Stimulated activated CD8-positive, alpha-beta memory T cell treated with anti-CD3 and anti-CD28 coated beads, Interleukin-15, amount 100 ng/mL, for 48 hours (primary cell): ENCODE results near the gene SLC7A5.
A peak's percentile ranks its signal among the peaks of the same experiment; 100 is the strongest.
"Not testable (repeated sequence)": the region's sequence is repeated elsewhere in the genome, so short reads cannot be mapped to it uniquely, and the experiment has no call there.

Source experiments
- DNase-seq, 2 donors: peaks; one replicate each; pipeline ENCODE4 v3.0.0-alpha.2; 2020; ENCODE audit warnings: low read depth in 2 of 2

SLC7A5 gene

DNA sequence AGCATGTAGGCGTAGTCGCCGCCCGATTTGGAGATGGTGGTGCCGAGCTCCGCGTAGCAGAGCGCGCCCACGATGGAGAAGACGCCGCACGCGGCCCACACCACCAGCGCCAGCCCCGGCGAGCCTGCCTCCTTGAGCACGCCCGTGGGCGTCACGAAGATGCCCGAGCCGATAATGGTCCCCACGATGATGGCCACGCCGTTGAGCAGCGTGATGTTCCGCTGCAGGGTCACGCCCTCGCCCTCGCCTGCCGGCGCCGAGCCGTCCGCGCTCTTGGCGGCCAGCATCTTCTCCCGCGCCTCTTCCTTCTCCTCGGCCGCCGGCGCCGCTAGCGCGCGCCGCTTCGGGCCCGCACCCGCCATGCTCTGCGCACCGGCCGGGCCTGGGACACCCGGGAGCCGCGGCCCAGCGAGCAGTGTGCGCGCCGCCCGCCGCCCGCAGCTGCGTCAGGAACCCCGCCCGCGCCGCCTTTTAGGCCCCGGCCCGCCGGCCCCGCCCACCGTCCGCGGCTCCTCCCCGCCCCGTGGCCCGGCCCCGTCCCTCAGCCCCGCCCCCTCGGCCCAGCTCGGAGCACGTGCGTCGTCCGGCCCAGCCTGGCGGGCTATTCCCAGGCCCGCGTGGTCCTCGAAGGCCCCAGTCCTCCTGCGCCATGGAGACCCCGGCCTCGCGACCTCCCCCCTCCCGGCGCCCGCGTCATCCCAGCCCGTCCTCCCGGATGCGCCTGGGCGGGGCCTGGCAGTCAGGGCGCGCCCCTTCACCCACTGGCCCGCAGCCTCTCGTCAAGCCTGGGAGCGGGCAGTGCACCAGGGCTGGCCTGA is at the start of gene SLC7A5:
SLC7A5 (minus strand) TSS at position 447 of the 818 bp plus-strand sequence; CDS start at position 362, 85 bp downstream.
- peak; percentile 84 to 85 for DNase-seq

DNA sequence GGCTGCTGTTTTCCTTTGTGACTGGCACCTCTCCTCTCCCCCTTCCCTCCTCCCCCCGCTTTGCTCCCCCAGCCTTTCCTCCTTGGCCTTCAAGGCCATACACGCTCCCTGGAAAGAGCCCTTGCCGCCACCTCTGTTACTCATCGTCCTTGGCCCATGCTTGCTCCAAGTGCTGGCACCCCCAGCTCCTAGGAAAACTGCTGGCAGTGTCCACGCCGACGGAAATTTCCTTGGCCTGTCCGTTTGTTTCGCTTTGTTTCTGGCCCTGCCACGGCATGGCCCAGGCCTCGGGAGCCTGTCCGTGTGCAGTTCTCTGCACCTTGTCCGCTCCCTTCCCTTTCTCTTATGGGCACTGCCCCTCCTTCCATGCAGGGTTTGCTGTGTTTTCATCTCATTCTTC is 49.0 kb upstream of the SLC7A5 start:
- no peak for DNase-seq

DNA sequence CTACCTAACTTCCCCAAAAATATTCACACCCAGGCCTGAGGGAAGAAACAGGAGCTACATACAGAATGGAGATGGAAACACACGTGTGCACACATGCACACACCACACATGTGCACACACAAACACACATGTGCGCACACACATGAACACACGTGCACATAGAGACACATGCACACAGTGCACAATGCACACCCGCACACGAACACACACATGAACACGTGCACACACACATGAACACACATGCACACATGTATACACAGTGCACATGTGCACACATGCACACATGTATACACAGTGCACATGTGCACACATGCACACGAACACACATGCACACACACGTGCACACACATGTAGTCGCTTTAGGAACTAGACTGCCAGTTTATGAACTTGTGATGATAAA is 48.2 kb upstream of the SLC7A5 start:
- no peak for DNase-seq

DNA sequence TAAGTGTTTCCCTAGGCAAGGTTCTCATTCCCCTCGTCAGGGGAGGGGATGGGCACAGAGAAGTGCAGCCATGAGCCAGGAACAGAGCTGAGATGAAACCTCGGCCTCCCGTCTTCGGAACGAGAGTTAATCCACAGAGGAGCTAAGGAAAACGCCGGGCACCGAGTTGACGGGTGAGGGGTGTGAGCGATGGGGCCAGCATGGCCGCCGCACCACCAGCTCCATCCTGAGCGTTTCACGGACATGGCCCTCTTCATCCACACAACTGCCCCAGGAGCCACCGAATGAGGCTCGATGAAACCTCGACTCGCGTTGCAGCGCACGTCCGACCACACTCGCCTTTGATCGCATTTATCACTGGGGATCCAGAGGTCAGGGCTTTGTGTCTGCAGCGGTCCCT is 45.5 kb upstream of the SLC7A5 start:
- no peak for DNase-seq

DNA sequence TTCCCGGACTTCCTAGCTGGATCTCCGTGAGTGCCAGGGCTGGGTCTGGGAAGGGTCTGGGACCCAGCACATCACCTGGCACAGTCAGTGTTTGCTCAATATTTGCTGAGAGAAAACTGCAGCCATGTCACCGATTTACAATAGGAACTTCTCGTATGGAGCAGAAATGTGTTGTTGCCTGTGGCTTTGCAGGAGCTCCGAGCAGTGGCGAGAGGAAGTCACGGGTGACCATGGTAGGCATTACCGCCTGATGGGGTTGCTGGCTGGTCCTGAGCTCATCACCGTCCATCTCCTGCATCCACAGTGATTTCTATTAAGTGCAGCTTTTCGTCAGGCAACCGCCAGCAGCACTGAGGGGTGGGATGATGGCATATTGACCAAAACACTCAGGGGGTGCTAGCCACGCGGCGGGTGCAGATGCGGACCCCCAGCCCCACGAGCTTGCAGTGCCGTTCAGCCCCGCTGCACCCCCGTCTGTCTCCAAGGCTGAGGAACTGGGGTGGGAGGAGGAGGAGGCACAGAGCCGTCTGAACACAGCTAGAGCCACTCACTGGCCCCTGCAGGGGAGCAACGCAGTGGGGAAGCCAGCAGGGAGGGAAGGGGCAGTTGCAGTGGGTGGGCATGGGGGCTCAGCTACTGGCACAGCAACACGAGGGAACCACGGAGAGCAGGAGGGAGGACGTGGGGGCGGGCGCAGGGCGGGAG is 44.9 kb upstream of the SLC7A5 start:
- not testable (repeated sequence) for DNase-seq

DNA sequence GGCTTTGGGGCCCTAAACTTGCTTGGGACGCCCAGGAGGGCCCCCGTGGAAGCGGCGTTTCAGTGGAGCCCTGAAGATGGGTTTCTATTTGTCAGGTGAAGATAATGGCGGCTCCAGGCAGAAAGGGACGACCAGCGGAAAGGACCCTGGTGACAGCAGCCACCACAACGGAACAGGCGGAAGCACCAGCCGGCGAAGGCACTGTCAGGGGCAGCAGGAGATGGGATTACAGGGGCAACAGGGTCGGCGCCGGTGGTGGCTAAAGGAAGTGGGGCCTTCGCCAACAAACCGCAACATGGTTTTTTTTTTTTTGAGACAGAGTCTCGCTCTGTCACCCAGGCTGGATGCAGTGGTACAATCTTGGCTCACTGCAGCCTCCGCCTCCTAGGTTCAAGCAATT is 43.4 kb upstream of the SLC7A5 start:
- DNase-seq = not testable (repeated sequence)

DNA sequence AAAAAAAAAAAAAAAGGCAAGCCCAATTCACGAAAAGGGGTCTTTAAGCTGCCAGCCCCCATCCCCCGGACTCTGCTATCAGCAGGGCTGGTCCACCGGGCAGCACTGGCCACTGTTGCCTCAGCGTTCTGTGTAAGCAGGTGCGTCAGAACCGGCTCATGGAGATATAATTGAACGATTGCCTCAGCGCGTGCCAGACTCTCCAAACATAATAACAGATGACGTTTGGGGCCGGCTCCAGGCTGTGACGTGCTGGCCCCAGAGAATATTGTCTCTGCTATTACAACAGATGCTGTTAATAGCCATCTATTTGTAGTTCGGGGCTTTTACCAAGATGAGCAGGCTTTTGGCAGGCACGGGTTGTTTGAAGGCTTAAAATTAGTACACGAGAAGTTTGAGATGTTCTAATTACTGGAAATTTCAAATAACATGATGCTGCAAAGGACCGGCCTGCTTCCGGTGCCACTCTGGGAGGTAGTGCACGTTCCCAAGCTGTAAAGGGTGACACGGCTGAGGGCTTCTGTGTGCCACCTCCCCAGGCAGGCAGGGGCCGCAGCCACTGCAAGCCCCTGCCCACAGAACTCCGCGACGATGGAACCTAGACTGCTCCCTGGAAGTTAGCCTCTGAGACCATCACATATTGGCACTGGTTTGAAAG is 41.9 kb upstream of the SLC7A5 start:
- DNase-seq = not testable (repeated sequence)

DNA sequence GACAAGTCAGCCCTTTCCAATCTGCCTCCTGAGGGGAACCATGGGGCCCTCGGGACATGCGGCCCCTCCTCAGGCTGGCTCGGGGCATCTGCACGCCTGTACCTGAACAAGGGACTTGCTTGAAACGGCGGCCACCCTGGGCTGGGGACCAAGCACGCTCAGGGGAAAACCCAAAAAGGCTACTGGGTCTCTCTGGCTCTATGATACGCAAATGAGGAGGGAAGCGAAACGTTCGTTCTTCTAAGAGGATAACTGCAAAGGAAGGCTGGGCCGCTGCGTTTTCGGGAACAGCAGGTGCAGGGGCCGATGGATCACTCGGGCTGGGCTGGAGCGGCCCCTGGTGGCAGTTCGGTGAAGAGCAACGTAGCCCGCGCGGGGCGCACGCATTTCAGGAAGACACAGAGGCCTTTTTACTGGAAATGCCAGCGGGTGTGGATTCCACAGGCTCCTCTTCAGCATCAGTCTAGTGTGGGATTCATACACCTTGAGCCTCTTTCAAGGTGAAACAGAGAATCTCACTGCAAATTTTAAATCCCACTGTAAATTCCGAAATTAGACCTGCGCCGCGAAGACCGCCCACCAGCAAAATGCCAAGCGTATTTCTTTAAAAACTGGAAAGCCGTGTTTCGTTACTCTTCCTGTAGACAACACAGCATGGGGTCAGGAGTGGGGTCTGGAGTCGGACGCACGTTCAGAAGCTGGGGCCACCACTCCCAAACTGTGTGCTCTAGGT is 40.1 kb upstream of the SLC7A5 start:
- DNase-seq = peak; percentile 75 to 76

DNA sequence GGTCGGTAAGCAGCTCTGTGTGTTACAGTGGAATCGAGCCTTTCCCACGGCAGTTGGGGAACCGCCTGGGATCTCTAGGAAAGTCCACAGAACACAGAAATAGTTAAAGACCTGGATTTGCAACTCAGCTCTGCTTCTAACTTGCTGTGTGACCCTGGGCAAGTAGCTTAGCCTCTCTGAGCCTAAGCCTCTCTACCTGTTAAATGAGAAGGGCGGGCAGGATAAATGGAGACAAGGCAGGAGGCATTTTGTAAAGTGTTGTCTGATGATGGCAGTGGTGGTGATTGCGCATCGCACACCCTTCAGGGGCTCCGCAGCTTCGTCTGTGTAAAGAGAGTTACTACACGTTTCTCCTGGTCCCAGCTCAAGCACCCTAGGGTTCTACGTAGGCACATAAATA is 38.8 kb upstream of the SLC7A5 start:
- DNase-seq = not testable (repeated sequence)

DNA sequence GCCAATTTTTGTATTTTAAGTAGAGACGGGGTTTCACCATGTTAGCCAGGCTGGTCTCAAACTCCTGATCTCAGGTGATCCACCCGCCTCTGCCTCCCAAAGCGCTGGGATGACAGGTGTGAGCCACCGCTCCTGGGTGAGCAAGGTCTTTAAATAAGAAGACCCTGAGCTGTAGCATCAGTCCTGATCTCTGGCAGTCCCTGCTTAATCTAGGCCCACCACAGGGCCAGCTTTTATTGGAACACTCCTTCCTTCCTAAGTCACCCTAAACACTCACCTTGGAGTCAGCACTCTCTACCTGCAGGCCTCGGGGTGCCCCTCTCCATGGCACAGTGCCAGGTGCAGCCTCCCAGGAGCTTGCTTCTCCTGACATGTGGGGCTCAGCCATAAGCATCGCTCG is 36.2 kb upstream of the SLC7A5 start:
- DNase-seq = not testable (repeated sequence)

DNA sequence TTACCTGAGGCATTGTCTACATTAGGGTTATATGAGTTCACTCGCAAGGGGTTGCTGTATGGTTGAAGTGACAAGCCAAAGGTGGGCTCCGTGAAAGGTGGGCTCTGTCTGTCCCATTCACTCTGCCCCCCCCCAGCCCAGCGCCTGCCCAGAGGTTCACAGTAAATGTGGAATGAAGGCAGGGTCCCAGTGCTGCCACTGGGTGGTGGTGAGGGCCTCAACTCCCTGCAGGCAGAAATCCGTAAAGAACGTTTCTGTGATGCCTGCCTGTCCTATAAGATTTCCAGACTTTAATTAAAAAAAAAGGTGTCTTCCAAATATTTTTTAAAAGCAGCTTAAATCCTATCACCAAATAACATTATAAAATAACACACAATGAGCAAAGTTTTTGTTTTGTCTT is 35.7 kb upstream of the SLC7A5 start:
- not testable (repeated sequence) for DNase-seq

DNA sequence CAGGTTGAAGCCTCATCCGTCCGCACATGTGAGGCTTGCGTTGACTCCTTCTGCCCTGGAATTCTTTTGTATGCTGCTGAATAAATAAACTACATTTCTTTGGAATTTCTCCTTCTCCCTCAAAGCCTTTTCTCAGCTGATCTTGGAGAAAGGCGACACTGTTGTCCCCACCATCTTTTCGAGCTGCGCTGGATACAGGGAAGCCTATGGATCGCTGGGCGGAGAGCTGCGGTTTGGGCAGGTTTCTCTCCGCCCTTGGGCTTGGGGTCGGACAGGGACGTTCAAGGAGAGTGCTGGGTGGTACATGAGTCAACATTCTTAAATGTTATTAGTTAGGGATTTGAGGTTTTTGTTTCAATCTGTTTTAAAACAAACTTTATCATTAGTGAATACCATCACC is 31.2 kb upstream of the SLC7A5 start:
- not testable (repeated sequence) for DNase-seq

DNA sequence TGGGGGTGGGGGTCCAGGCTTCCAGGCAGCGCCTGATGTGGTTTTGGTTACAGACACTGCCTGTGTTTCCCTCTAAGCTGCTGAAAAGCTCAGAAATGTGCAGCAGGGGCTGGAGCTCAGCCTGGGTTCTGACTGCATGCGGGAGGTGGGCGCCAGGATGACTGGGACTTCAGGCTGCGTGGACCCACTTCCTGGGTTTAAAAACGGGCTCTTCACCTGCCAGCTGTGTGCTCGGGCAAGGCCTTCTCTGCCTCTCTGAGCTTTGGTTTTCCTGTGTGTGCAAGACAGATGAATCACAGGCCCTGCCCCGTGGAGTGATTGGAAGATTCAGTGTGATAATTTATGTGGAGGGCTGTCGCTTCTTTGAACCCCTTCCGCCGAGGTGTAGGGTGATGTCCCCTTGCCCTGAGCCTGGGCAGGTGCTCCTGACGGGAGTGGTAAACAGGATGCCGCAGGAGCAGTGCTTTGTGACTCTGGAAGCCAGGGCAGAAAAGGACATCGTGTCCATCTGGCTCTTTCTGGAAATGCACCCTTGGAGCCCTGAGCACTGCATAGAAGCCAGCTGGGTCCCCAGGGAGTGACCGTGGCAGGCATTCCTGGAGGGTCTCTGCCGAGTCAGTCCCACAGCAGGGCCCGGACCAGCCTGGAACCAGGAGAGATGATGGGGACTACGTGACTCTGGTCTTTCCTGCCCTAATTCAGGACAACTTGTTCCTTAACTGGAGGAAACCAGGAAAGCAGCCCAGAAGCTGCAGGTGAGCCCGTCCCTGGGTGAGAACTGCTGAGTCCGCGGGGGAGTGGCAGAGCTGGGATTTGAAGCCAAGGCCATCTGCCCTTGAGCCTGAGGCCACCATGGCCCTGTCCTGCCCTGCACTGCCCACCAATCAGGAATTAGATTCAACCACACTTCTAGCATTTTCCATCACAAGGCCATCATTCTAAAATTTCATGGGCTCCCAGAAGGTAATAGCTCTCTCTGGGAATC is 28.5 kb upstream of the SLC7A5 start:
- DNase-seq = peak; percentile 55 to 68

DNA sequence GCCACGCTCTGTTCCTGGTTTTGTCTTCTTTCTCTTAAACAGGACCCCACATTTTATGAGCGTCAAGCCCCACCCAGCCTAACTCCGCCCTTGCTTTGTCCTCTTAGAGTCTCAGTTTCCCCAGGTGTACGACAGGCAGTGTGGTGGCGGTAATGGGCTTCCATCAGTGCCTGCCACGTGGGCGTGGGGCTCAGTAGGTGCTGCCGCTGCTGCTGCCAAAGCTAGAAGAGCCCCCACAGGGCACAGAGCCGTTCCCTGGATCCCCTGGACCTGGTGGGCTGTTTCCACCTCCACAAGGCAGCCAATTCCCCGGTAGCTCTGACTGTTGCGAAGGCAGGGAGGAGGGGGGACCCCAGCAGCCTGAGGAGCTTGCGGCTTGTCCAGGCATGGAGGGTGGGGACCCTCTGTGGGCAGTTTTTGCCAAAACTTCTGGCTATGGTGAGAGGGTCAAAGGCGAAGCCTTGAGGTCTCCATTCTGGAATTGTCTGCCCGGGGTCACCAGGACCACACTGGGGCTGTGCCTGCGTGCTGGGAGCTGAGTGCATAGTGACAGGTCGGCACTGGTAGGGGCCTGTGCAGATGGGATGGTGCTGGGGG is 27.7 kb upstream of the SLC7A5 start:
- DNase-seq = peak in 1 of 2 donors; percentile 1

DNA sequence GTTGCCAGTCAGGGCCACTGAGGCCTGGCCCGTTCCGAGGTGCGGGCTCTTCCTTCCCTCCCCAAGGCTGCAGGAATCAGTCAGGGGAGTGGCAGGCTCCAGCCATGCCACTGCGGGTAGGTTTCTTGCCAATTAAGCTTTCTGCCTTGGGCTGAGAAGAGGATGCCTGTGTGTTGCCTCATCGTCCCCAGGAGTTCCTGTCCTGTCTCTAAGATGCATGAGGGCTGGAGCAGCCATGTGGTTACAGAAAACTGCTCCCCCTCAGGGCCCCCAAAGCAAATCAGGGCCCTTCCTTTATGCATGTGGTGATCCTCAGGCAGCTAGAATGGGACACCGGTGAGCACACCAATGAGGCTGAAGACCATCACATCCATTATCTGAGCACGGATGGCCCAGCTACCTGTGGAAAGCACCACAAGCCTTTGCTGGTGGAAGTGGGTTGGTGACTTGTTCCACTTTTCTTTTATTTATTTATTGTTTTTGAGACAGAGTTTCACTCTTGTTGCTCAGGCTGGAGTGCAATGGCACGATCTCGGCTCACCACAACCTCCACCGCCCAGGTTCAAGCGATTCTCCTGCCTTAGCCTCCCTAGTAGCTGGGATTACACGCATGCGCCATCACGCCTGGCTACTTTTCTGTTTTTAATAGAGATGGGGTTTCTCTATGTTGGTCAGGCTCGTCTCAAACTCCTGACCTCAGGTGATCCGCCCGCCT is 27.0 kb upstream of the SLC7A5 start:
- DNase-seq = peak in 1 of 2 donors; percentile 14

DNA sequence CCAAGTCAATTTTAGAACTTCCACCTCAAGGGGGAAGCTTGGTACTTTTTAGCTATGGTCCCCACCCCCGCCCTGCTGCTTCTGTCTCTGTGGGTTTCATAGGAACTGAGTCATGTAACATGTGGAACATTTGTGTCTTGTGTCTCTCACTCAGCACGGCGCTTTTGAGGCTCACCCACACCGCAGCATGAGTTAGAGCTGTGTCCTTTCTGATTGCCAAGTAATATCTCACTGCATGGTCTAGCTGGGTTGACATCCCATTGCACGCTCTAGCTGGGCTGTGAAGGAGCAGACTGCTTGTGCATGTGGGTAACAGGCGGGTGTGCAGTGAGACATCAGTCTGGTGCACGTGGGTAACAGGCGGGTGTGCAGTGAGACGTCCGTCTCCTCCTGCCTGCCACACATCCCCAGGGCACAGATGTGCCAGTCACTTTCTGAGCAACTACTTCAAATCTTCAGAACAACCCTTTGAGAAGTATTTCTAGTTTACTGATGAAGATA is 26.4 kb upstream of the SLC7A5 start:
- DNase-seq = peak; percentile 81 to 83

DNA sequence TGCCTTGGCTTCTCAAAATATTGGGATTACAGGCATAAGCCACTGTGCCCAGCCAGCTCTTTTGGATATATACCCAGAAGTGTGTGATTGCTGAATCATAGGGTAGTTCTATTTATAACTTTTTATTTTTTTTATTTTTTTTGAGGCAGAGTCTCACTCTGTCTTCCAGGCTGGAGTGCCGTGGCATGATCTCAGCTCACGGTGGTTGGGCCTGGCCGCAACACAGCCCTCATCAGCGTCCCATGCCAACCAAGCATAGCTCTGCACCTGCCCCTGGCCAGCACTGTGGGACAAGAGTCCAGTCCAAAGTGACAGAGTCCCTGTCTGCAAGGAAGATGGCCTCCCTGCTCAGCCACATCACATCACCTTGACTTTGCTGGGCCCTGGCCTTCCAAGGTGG is 24.7 kb upstream of the SLC7A5 start:
- not testable (repeated sequence) for DNase-seq

DNA sequence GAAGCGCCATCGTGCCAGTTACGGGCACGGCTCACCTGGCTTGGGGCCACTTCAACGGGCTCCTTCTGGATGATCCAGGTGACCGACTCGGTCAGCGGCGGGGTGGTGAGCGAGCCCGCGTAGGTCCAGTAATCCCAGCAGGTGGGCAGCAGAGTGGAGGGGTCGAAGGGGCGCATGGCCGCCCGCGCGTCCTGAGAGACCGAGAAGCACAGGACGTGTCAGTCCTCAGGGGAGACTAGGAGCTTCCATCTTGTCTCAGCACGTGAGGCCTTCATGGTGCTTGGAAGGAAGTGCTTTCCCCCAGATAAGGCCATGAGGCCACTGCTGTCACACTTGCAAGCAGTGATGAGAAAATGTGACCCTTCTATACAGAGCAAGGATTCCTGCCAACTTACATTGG is 22.5 kb upstream of the SLC7A5 start:
- DNase-seq = no peak

DNA sequence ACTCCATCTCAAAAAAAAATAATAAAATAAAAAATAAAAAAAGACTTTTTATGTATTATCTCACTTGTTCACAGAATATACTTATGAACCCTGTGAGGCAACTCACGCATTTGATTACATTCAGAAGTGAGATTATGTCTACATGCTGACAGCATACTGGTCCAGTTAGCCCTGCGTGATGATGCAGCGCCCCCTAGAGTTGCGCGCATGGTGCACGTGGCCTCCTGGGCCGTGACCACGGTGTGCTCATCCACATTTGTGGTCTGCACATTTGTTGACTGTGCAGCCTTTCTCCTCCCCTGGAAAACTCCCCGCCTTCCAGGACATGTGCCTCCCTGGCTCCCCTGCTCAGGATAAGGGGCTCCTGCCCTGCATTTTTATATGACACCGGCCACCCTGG is 20.5 kb upstream of the SLC7A5 start:
- DNase-seq = not testable (repeated sequence)
